ENCODE results near the gene COX4I2.

GRCh38 chr20:31693987-31694661 lies 56.4 kb downstream of the COX4I2 start:
- TF ChIP-seq POLR2A (IDR thresholded peaks at IDR 0.05) (no peak), CTCF (IDR thresholded peaks at IDR 0.05) (no peak)

Data from Peyer's patch (tissue), 4 donors.